ENCODE measurements around the gene CLOCK. TPM values are rescaled to one million over a fixed set of nuclear protein-coding genes. Genes with fewer than 3 reads are reported as not detected.

Gene CLOCK
- total and polyA plus RNA-seq, 2 experiments from 2014 or later, result 9.6 to 29.3 TPM

DNA sequence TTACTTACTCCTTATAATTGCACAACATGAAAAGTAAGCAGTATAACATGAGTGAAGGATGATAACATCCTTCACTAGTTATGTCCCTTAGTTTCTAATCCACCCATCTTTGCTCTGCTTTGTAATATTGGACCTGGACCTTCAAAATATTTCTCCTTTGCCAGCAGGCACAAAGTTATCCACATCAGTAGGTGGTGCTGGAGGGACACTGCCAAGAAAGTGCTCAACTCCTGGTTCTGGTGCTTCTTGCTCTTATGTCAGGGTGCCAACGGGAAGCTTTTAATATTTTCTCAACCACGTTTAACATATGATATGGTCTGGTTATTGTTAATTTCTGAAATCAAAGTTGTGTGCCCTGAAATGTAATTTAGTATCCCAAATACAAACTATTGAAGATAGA lies 101.9 kb downstream of the CLOCK start:
- Histone ChIP-seq H3K27ac (no peak overlapping the region), H3K9me3 (ENCODE audit: low read depth) (no peaks in the 10 kb centered on the region), H3K4me2 (no peak overlapping the region), H3K79me2 (no peaks in the 10 kb centered on the region), H4K20me1 (ENCODE audit: insufficient read depth, poor library complexity, severe bottlenecking) (no peaks in the 10 kb centered on the region), H3K9me2 (replicated peaks; ENCODE audit: insufficient read depth) (no peaks in the 10 kb centered on the region), H3K36me3 (replicated peaks; ENCODE audit: insufficient read depth, low read depth) (no peaks in the 10 kb centered on the region), H3K4me1 (ENCODE audit: insufficient read depth) (no peaks in the 10 kb centered on the region), H3K4me3 (no peak overlapping the region), H2AFZ (no peak overlapping the region), H3K27me3 (no peaks in the 10 kb centered on the region)
- WGBS (ENCODE audit: low lambda C conversion rate, missing lambda C conversion rate), result 74% methylated on average over 2 of the region's 2 CpGs
- DNase-seq (ENCODE audit: low spot score), result no peak
- TF ChIP-seq EZH2phosphoT487 (IDR thresholded peaks at IDR 0.05; ENCODE audit: low read depth, severe bottlenecking, unreplicated experiment) (no peak), EZH2 (IDR thresholded peaks at IDR 0.05; ENCODE audit: borderline replicate concordance) (no peak)
- TF ChIP-seq, protein P1, sequence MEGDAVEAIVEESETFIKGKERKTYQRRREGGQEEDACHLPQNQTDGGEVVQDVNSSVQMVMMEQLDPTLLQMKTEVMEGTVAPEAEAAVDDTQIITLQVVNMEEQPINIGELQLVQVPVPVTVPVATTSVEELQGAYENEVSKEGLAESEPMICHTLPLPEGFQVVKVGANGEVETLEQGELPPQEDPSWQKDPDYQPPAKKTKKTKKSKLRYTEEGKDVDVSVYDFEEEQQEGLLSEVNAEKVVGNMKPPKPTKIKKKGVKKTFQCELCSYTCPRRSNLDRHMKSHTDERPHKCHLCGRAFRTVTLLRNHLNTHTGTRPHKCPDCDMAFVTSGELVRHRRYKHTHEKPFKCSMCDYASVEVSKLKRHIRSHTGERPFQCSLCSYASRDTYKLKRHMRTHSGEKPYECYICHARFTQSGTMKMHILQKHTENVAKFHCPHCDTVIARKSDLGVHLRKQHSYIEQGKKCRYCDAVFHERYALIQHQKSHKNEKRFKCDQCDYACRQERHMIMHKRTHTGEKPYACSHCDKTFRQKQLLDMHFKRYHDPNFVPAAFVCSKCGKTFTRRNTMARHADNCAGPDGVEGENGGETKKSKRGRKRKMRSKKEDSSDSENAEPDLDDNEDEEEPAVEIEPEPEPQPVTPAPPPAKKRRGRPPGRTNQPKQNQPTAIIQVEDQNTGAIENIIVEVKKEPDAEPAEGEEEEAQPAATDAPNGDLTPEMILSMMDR (IDR thresholded peaks at IDR 0.05; ENCODE audit: poor library complexity), result peak; percentile 13

DNA sequence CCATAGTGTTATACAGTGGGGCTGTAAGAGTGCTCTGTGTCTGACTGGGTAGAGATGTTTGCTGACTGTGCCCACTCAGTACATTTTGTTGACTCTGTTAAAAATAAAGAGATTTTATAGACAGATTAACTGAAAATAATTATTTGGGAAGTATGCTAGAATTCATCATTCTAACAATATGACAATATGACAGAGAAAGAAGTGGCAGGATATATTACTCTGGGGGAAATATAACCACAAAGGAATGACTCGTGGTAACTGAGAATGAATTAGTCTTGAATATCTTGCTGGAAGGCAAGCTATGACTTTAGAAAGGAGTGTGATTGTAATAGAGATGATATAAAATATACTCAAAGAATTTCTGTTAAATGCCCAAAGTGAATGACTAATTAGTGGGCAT lies 104.2 kb downstream of the CLOCK start:
- Histone ChIP-seq H3K9me2 (replicated peaks; ENCODE audit: insufficient read depth) (no peaks in the 10 kb centered on the region), H4K20me1 (ENCODE audit: insufficient read depth, poor library complexity, severe bottlenecking) (no peaks in the 10 kb centered on the region), H3K79me2 (no peaks in the 10 kb centered on the region), H3K4me1 (ENCODE audit: insufficient read depth) (peaks cover 6% of the 10 kb centered on the region), H3K4me3 (no peak overlapping the region), H3K27me3 (no peaks in the 10 kb centered on the region), H2AFZ (no peak overlapping the region), H3K27ac (no peak overlapping the region), H3K9me3 (ENCODE audit: low read depth) (no peaks in the 10 kb centered on the region), H3K36me3 (replicated peaks; ENCODE audit: insufficient read depth, low read depth) (no peaks in the 10 kb centered on the region), H3K4me2 (no peak overlapping the region)
- TF ChIP-seq, protein P1 (IDR thresholded peaks at IDR 0.05; ENCODE audit: poor library complexity), result no peak
- TF ChIP-seq EZH2 (IDR thresholded peaks at IDR 0.05; ENCODE audit: borderline replicate concordance) (no peak), EZH2phosphoT487 (IDR thresholded peaks at IDR 0.05; ENCODE audit: low read depth, severe bottlenecking, unreplicated experiment) (no peak)
- 88% methylated on average over 1 of the region's 1 CpG for WGBS (ENCODE audit: low lambda C conversion rate, missing lambda C conversion rate)
- no peak for DNase-seq (ENCODE audit: low spot score)

DNA sequence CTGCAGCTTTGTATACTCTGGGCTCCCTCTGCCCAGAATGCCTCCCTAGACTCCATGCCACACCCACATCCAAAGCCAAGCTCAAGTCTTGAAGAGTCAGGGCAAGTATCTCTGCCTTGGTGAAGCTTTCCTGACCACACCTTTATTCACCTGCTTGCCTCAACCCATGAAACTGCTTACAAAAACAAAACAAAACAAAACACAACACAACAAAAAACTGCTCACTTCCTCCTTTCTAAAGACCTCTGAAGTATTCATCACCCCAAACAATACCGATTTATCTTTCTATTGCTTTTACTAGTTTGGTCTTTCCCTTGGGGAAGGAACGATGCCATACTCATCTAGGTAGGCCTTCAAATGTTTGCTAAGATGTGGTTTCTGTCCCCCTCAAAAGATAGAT lies 105.9 kb downstream of the CLOCK start:
- no peaks in the 10 kb centered on the region for H4K20me1 ChIP-seq (ENCODE audit: insufficient read depth, poor library complexity, severe bottlenecking)
- H3K36me3 ChIP-seq (replicated peaks; ENCODE audit: insufficient read depth, low read depth), result no peaks in the 10 kb centered on the region
- no peaks in the 10 kb centered on the region for H3K9me2 ChIP-seq (replicated peaks; ENCODE audit: insufficient read depth)
- H3K79me2 ChIP-seq, result no peaks in the 10 kb centered on the region
- no peak overlapping the region for H3K4me2 ChIP-seq
- TF ChIP-seq EZH2 (IDR thresholded peaks at IDR 0.05; ENCODE audit: borderline replicate concordance) (no peak), EZH2phosphoT487 (IDR thresholded peaks at IDR 0.05; ENCODE audit: low read depth, severe bottlenecking, unreplicated experiment) (no peak)
- TF ChIP-seq, protein P1 (IDR thresholded peaks at IDR 0.05; ENCODE audit: poor library complexity), result no peak
- H3K4me1 ChIP-seq (ENCODE audit: insufficient read depth), result peaks cover 6% of the 10 kb centered on the region
- 100% methylated on average over 2 of the region's 2 CpGs for WGBS (ENCODE audit: low lambda C conversion rate, missing lambda C conversion rate)
- H3K4me3 ChIP-seq, result no peak overlapping the region
- H3K27ac ChIP-seq, result no peak overlapping the region
- H2AFZ ChIP-seq, result no peak overlapping the region
- DNase-seq (ENCODE audit: low spot score), result no peak
- no peaks in the 10 kb centered on the region for H3K27me3 ChIP-seq
- H3K9me3 ChIP-seq (ENCODE audit: low read depth), result no peaks in the 10 kb centered on the region

DNA sequence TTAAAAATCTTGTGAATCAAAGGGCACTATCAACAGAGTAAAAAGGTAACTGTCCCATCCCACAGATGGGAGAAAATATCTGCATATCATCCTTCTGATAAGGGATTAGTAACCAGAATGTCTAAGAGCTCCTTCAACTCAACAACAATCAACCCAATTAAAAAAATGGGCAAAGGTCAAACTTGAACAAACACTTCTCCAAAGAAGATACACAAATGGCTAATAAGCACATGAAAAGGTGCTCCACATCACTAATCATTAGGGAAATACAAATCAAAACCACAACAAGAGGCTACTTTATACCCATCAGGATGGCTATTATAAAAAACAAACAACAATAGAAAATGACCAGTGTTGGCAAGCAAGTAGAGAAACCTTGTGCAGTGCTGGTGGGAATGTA lies 107.7 kb downstream of the CLOCK start:
- Histone ChIP-seq H3K36me3 (replicated peaks; ENCODE audit: insufficient read depth, low read depth) (no peaks in the 10 kb centered on the region), H3K4me2 (peak overlapping the region; percentile 39)
- no peak for TF ChIP-seq EZH2phosphoT487 (IDR thresholded peaks at IDR 0.05; ENCODE audit: low read depth, severe bottlenecking, unreplicated experiment)
- no peak for TF ChIP-seq EZH2 (IDR thresholded peaks at IDR 0.05; ENCODE audit: borderline replicate concordance)
- TF ChIP-seq, protein P1 (IDR thresholded peaks at IDR 0.05; ENCODE audit: poor library complexity), result no peak

More for the DNA sequence above, 107.7 kb downstream of the CLOCK start:
- Histone ChIP-seq H3K79me2 (no peaks in the 10 kb centered on the region), H3K4me3 (no peak overlapping the region), H3K9me3 (ENCODE audit: low read depth) (no peaks in the 10 kb centered on the region), H4K20me1 (ENCODE audit: insufficient read depth, poor library complexity, severe bottlenecking) (no peaks in the 10 kb centered on the region), H3K27me3 (no peaks in the 10 kb centered on the region), H3K27ac (peak overlapping the region; percentile 53), H3K9me2 (replicated peaks; ENCODE audit: insufficient read depth) (no peaks in the 10 kb centered on the region), H2AFZ (no peak overlapping the region), H3K4me1 (ENCODE audit: insufficient read depth) (peaks cover 6% of the 10 kb centered on the region)
- no peak for DNase-seq (ENCODE audit: low spot score)
